H9 (cell line): ENCODE results near the gene DBX2. TPM values are rescaled to one million over a fixed set of nuclear protein-coding genes. Genes with fewer than 3 reads are reported as not detected.

Source experiments
- DNase-seq: peaks from one replicate; pipeline ENCODE4 v3.0.0-alpha.2; 2017
- H2AFZ ChIP-seq: one replicate; pipeline ENCODE4 v1.6.1; 2013; ENCODE audit warnings: mild to moderate bottlenecking, low read length, control low read depth, moderate library complexity
- H2AK5ac ChIP-seq: 2 replicates; pipeline ENCODE4 v1.6.1; 2013; ENCODE audit warnings: low read length, control low read depth, mixed read lengths; ENCODE audit not compliant: insufficient read length
- H2BK120ac ChIP-seq: one replicate; pipeline ENCODE4 v1.6.1; 2013; ENCODE audit warnings: low read depth, mild to moderate bottlenecking, low read length, control low read depth, inconsistent platforms; ENCODE audit not compliant: poor library complexity, severe bottlenecking
- H2BK12ac ChIP-seq: 2 replicates; pipeline ENCODE4 v1.6.1; 2013; ENCODE audit warnings: low read length, control low read depth, mixed read lengths, low read depth; ENCODE audit not compliant: insufficient read length
- H2BK15ac ChIP-seq: 2 replicates; pipeline ENCODE4 v1.6.1; 2013; ENCODE audit warnings: low read depth, low read length, control low read depth
- H2BK20ac ChIP-seq: one replicate; pipeline ENCODE4 v1.6.1; 2013; ENCODE audit warnings: low read depth, mild to moderate bottlenecking, low read length, control low read depth, inconsistent platforms; ENCODE audit not compliant: poor library complexity, severe bottlenecking
- H2BK5ac ChIP-seq: 2 replicates; pipeline ENCODE4 v1.6.1; 2013; ENCODE audit warnings: low read length, control low read depth, mixed read lengths; ENCODE audit not compliant: insufficient read length
- H3K14ac ChIP-seq: 2 replicates; pipeline ENCODE4 v1.6.1; 2013; ENCODE audit warnings: low read length, control low read depth; ENCODE audit not compliant: insufficient read depth
- H3K18ac ChIP-seq: 2 replicates; pipeline ENCODE4 v1.6.1; 2013; ENCODE audit warnings: low read depth, mild to moderate bottlenecking, mixed read lengths, low read length, control low read depth; ENCODE audit not compliant: insufficient read length
- H3K23ac ChIP-seq: 2 replicates; pipeline ENCODE4 v1.6.1; 2013; ENCODE audit warnings: low read length, control low read depth, mixed read lengths, low read depth; ENCODE audit not compliant: insufficient read length
- H3K23me2 ChIP-seq: 2 replicates; pipeline ENCODE4 v1.6.1; 2013; ENCODE audit warnings: low read depth, mild to moderate bottlenecking, mixed read lengths, low read length, control low read depth; ENCODE audit not compliant: insufficient read length, poor library complexity, severe bottlenecking
- H3K27ac ChIP-seq: 2 replicates; pipeline ENCODE4 v1.5.1; 2013; ENCODE audit warnings: low read length, control low read depth, mixed read lengths, low read depth; ENCODE audit not compliant: insufficient read length
- H3K27me3 ChIP-seq: 2 replicates; pipeline ENCODE4 v1.6.1; 2013; ENCODE audit warnings: low read length, control low read depth, inconsistent platforms; ENCODE audit not compliant: insufficient read depth
- H3K4ac ChIP-seq: 2 replicates; pipeline ENCODE4 v1.6.1; 2013; ENCODE audit warnings: low read depth, mild to moderate bottlenecking, control low read depth, inconsistent platforms, low read length, moderate library complexity
- H3K4me1 ChIP-seq: 2 replicates; pipeline ENCODE4 v1.6.1; 2013; ENCODE audit warnings: low read length, control low read depth, inconsistent platforms; ENCODE audit not compliant: insufficient read depth
- H3K4me2 ChIP-seq: 2 replicates; pipeline ENCODE4 v1.6.1; 2013; ENCODE audit warnings: low read length, control low read depth, mixed read lengths; ENCODE audit not compliant: insufficient read length, insufficient read depth
- H3K56ac ChIP-seq: 2 replicates; pipeline ENCODE4 v1.6.1; 2013; ENCODE audit warnings: low read depth, mild to moderate bottlenecking, mixed read lengths, low read length, control low read depth; ENCODE audit not compliant: insufficient read length
- H3K79me1 ChIP-seq: 2 replicates; pipeline ENCODE4 v1.6.1; 2013; ENCODE audit warnings: low read depth, mild to moderate bottlenecking, moderate library complexity, low read length, control low read depth, inconsistent platforms; ENCODE audit not compliant: insufficient read depth, poor library complexity, severe bottlenecking
- H3K79me2 ChIP-seq: 2 replicates; pipeline ENCODE4 v1.6.1; 2013; ENCODE audit warnings: low read length, control low read depth, inconsistent platforms; ENCODE audit not compliant: insufficient read depth
- H3K9ac ChIP-seq: 2 replicates; pipeline ENCODE4 v1.6.1; 2013; ENCODE audit warnings: low read length, control low read depth, mixed read lengths; ENCODE audit not compliant: insufficient read length; ENCODE audit errors: extremely low read depth
- H3K9me3 ChIP-seq: one replicate; pipeline ENCODE4 v1.6.1; 2013; ENCODE audit warnings: low read depth, low read length, inconsistent platforms; ENCODE audit not compliant: control insufficient read depth
- H3T11ph ChIP-seq: one replicate; pipeline ENCODE4 v1.6.1; 2013; ENCODE audit warnings: mild to moderate bottlenecking, low read length, control low read depth, inconsistent platforms
- H4K20me1 ChIP-seq: one replicate; pipeline ENCODE4 v1.6.1; 2013; ENCODE audit not compliant: control insufficient read depth, insufficient read length, insufficient read depth
- H4K5ac ChIP-seq: 2 replicates; pipeline ENCODE4 v1.6.1; 2013; ENCODE audit warnings: low read depth, mild to moderate bottlenecking, mixed read lengths, low read length, control low read depth; ENCODE audit not compliant: insufficient read length
- H4K8ac ChIP-seq: replicated peaks from 2 replicates; pipeline ENCODE4 v1.6.1; 2013; ENCODE audit warnings: low read length, control low read depth, mixed read lengths, low read depth; ENCODE audit not compliant: insufficient read length
- H4K91ac ChIP-seq: 2 replicates; pipeline ENCODE4 v1.6.1; 2013; ENCODE audit warnings: low read depth, mild to moderate bottlenecking, moderate library complexity, mixed read lengths, low read length, control low read depth; ENCODE audit not compliant: insufficient read length
- H3K27ac Mint-ChIP-seq, 3 experiments: 2 replicates in 2 of 3; 3 replicates in 1 of 3; pipeline ENCODE4 v1.8.0; 2020 to 2021; ENCODE audit warnings: mixed read lengths in 3 of 3, mild to moderate bottlenecking in 1 of 3, moderate library complexity in 1 of 3
- H3K27me3 Mint-ChIP-seq: 2 replicates; pipeline ENCODE4 v1.8.0; 2021; ENCODE audit warnings: low read depth, mild to moderate bottlenecking, moderate library complexity, mixed read lengths
- H3K36me3 Mint-ChIP-seq, 3 experiments: 2 replicates in 2 of 3; 3 replicates in 1 of 3; pipeline ENCODE4 v1.8.0; 2020 to 2021; ENCODE audit warnings: low read depth in 3 of 3, mixed read lengths in 3 of 3; ENCODE audit not compliant: insufficient read depth in 1 of 3
- H3K4me1 Mint-ChIP-seq, 2 experiments: 2 replicates each; pipeline ENCODE4 v1.8.0; 2020; ENCODE audit warnings: mixed read lengths in 2 of 2
- H3K4me3 Mint-ChIP-seq, 2 experiments: 2 replicates in 1 of 2; 3 replicates in 1 of 2; pipeline ENCODE4 v1.8.0; 2020 to 2021; ENCODE audit warnings: mild to moderate bottlenecking in 2 of 2, mixed read lengths in 2 of 2, moderate library complexity in 1 of 2
- H3K9me3 Mint-ChIP-seq, 2 experiments: 2 replicates in 1 of 2; 3 replicates in 1 of 2; pipeline ENCODE4 v1.8.0; 2020; ENCODE audit warnings: mild to moderate bottlenecking in 2 of 2, mixed read lengths in 2 of 2, moderate library complexity in 1 of 2
- total RNA-seq: library from RNA; stranded (reverse); gene quantifications from 2 replicates; pipeline ENCODE4 v1.2.1, GENCODE V29; 2021
- TF ChIP-seq, protein P1 (sequence below): fragments of 200-600 bp; sonication (generic); conservative IDR thresholded peaks from 3 replicates; pipeline ENCODE4 v1.8.0; 2021; ENCODE audit warnings: antibody characterized with exemption, mild to moderate bottlenecking

The DBX2 gene
- total RNA-seq, 1 experiment from 2014 or later, result not detected

DNA sequence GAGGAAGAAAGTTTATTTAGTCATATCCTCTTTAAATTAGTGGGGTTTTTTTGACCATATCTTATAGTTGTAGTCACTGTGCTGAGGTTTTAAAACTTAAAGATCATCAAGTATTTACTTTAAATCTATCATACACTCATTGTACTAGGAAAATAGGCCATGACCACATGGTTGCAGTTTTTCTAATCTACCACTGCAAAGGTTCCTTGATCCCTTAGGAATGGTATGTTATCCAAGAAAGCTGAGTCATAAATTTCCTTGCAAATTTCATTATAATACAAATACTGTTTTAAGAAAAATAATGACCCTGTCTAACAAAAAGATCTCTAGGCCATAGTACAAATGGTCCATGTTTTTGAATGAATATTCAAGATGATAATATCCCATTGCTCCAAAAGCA, 74.7 kb downstream of the DBX2 start:
- no peaks in the 10 kb centered on the region for H4K20me1 ChIP-seq
- Mint-ChIP-seq H3K36me3 (no peaks in the 10 kb centered on the region), H3K27me3 (no peaks in the 10 kb centered on the region), H3K9me3 (no peaks in the 10 kb centered on the region), H3K27ac (no peak overlapping the region), H3K4me3 (no peak overlapping the region), H3K4me1 (peaks cover 3 to 4% of the 10 kb centered on the region in 2 experiments; a peak in 3 of 4 replicates)
- H2BK20ac ChIP-seq, result no peak overlapping the region
- H2BK15ac ChIP-seq, result no peak overlapping the region
- no peaks in the 10 kb centered on the region for H3K79me2 ChIP-seq
- no peak overlapping the region for H3K14ac ChIP-seq
- TF ChIP-seq, protein P1, sequence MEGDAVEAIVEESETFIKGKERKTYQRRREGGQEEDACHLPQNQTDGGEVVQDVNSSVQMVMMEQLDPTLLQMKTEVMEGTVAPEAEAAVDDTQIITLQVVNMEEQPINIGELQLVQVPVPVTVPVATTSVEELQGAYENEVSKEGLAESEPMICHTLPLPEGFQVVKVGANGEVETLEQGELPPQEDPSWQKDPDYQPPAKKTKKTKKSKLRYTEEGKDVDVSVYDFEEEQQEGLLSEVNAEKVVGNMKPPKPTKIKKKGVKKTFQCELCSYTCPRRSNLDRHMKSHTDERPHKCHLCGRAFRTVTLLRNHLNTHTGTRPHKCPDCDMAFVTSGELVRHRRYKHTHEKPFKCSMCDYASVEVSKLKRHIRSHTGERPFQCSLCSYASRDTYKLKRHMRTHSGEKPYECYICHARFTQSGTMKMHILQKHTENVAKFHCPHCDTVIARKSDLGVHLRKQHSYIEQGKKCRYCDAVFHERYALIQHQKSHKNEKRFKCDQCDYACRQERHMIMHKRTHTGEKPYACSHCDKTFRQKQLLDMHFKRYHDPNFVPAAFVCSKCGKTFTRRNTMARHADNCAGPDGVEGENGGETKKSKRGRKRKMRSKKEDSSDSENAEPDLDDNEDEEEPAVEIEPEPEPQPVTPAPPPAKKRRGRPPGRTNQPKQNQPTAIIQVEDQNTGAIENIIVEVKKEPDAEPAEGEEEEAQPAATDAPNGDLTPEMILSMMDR, result no peak
- no peaks in the 10 kb centered on the region for H3K9me3 ChIP-seq
- H3K56ac ChIP-seq, result no peak overlapping the region
- no peak overlapping the region for H2AK5ac ChIP-seq
- no peaks in the 10 kb centered on the region for H3K79me1 ChIP-seq
- no peak overlapping the region for H3K23ac ChIP-seq
- no peak overlapping the region for H3K18ac ChIP-seq
- H3K4me1 ChIP-seq, result no peaks in the 10 kb centered on the region
- H3K27ac ChIP-seq, result no peak overlapping the region
- no peak overlapping the region for H2BK5ac ChIP-seq
- no peak overlapping the region for H4K5ac ChIP-seq
- no peak overlapping the region for H2BK12ac ChIP-seq
- H3K23me2 ChIP-seq, result no peaks in the 10 kb centered on the region
- H4K91ac ChIP-seq, result no peak overlapping the region
- DNase-seq, result no peak
- no peak overlapping the region for H2BK120ac ChIP-seq
- H3T11ph ChIP-seq, result no peak overlapping the region
- H4K8ac ChIP-seq, result no peak overlapping the region
- no peak overlapping the region for H3K4ac ChIP-seq
- no peak overlapping the region for H3K4me2 ChIP-seq
- no peak overlapping the region for H2AFZ ChIP-seq
- H3K9ac ChIP-seq, result no peak overlapping the region
- no peaks in the 10 kb centered on the region for H3K27me3 ChIP-seq
